HL-60 (cell line): ENCODE results near the gene RPS19.

Experiments
- DNase-seq, 2 experiments: peaks; one replicate each; pipeline ENCODE4 v3.0.0-alpha.2; 2010 to 2020; ENCODE audit warnings: low read depth in 1 of 2, low spot score in 1 of 2
- H3K27ac ChIP-seq: fragments of 250-450 bp; sonication (Bioruptor Pico); replicated peaks from 2 replicates; pipeline ENCODE4 v1.5.1; 2020; ENCODE audit warnings: mild to moderate bottlenecking, moderate library complexity
- H3K27me3 ChIP-seq: fragments of 250-450 bp; sonication (Bioruptor Pico); 2 replicates; pipeline ENCODE4 v1.5.1; 2021; ENCODE audit warnings: mild to moderate bottlenecking, moderate library complexity; ENCODE audit not compliant: insufficient read depth, poor library complexity, severe bottlenecking
- H3K4me3 ChIP-seq: replicated peaks from 2 replicates; pipeline ENCODE4 v1.5.1; 2011; ENCODE audit warnings: mild to moderate bottlenecking, control low read depth, low read length; ENCODE audit not compliant: insufficient read depth
- GABPA ChIP-seq: IDR thresholded peaks from 2 replicates; pipeline ENCODE4 v1.6.1; 2012; ENCODE audit warnings: low read depth
- POLR2AphosphoS5 ChIP-seq: IDR thresholded peaks from 2 replicates; pipeline ENCODE4 v1.6.1; 2012; ENCODE audit warnings: low read depth
- REST ChIP-seq: IDR thresholded peaks from 2 replicates; pipeline ENCODE4 v1.6.1; 2012; ENCODE audit warnings: low read depth; ENCODE audit not compliant: insufficient replicate concordance
- SPI1 ChIP-seq: IDR thresholded peaks from 2 replicates; pipeline ENCODE4 v1.6.1; 2012; ENCODE audit warnings: low read depth, mild to moderate bottlenecking, borderline replicate concordance
- TF ChIP-seq, protein P1 (sequence below): IDR thresholded peaks from one replicate; pipeline ENCODE4 v1.5.1; 2011; ENCODE audit warnings: low read length, control low read depth, inconsistent platforms; ENCODE audit not compliant: insufficient read depth

The RPS19 gene

GRCh38 chr19:41869374-41869955 is 9.4 kb downstream of the RPS19 start:
- H3K27ac ChIP-seq = peak overlapping the region; percentile 11; the same call in 1 of the 2 replicates
- no peak for DNase-seq
- no peak for TF ChIP-seq REST
- TF ChIP-seq, protein P1, sequence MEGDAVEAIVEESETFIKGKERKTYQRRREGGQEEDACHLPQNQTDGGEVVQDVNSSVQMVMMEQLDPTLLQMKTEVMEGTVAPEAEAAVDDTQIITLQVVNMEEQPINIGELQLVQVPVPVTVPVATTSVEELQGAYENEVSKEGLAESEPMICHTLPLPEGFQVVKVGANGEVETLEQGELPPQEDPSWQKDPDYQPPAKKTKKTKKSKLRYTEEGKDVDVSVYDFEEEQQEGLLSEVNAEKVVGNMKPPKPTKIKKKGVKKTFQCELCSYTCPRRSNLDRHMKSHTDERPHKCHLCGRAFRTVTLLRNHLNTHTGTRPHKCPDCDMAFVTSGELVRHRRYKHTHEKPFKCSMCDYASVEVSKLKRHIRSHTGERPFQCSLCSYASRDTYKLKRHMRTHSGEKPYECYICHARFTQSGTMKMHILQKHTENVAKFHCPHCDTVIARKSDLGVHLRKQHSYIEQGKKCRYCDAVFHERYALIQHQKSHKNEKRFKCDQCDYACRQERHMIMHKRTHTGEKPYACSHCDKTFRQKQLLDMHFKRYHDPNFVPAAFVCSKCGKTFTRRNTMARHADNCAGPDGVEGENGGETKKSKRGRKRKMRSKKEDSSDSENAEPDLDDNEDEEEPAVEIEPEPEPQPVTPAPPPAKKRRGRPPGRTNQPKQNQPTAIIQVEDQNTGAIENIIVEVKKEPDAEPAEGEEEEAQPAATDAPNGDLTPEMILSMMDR = no peak
- no peak; the same call in none of the 2 replicates for TF ChIP-seq POLR2AphosphoS5
- TF ChIP-seq SPI1 = no peak
- TF ChIP-seq GABPA = no peak
- H3K27me3 ChIP-seq = no peaks in the 10 kb centered on the region
- no peak overlapping the region for H3K4me3 ChIP-seq

- peak overlapping the region; percentile 41 for H3K27ac ChIP-seq
- TF ChIP-seq POLR2AphosphoS5 (peak; percentile 17; the same call in 1 of the 2 replicates), SPI1 (no peak)
- no peaks in the 10 kb centered on the region for H3K27me3 ChIP-seq
- peak in 1 of 2 experiments; percentile 45 for DNase-seq
- H3K4me3 ChIP-seq = no peak overlapping the region
Measured at GRCh38 chr19:41870401-41870873, 10.4 kb downstream of the RPS19 start.

DNA sequence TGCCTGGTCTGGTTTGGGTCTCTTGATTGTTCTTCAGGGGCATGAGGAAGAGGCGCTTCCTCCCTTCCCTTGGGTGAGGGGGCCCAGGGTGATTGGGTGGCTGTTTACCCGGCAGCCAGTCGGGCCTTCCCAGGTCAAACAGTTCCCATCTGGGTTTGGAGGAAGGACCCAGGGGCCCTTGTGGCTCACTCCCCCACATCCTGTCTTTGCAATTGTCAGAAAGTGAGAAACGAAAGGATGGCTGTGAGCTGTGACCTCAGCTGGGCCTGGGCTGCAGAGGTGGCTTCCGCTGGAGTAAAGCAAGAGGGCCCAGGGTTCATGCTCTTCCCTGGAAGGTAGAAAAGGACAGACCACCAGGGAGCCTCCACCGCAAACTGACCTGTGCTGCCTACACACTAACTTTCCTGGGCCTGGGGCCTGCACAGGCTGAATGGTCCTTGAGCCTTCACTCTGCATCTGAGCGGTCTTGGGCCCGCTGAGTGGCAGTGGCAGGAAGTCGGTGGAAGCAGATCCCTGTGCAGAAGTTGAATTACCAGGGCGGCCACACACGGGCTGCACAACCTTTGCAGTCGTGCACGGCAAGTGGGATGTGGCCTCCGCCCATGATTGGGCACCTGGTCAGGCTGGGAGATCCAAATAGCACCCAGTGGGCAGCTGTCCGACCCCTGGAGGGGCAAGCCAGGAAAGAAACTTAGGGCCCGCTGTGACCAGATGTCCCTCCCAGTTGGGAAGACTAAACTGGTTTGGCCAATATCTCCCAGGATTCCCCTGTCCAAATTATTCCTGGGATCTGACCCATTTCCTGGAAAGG is 11.7 kb downstream of the RPS19 start:
- no peak overlapping the region for H3K4me3 ChIP-seq
- peak in 1 of 2 experiments; percentile 96 for DNase-seq
- H3K27me3 ChIP-seq = no peaks in the 10 kb centered on the region
- peak; percentile 39 for TF ChIP-seq REST
- TF ChIP-seq POLR2AphosphoS5 = peak; percentile 98
- TF ChIP-seq, protein P1 = no peak
- TF ChIP-seq GABPA = peak; percentile 49; the same call in 1 of the 2 replicates
- peak; percentile 78 for TF ChIP-seq SPI1
- H3K27ac ChIP-seq = peak overlapping the region; percentile 72

DNA sequence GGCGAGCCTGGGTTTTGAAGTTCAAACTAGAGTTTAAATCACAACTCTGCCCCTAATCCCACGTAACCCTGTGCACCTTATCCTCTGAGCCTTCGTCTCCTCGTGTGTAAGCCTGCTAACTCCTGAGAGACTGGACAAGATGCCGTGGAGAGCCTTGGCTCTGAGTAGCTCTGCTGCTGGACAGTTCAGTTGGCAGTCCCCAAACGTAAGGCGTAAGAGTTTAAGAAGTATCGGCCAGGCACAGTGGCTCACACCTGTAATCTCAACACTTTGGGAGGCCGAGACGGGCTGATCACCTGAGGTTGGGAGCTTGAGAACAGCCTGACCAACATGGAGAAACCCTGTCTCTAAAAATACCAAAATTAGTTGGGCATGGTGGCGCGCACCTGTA is 12.3 kb downstream of the RPS19 start:
- no peak for DNase-seq
- H3K27ac ChIP-seq = peak overlapping the region; percentile 72
- TF ChIP-seq SPI1 (no peak), GABPA (no peak), REST (no peak), POLR2AphosphoS5 (no peak)
- TF ChIP-seq, protein P1 = no peak

More for the DNA sequence above, 12.3 kb downstream of the RPS19 start:
- H3K27me3 ChIP-seq = no peaks in the 10 kb centered on the region
- H3K4me3 ChIP-seq = no peak overlapping the region
